Esophagus muscularis mucosa (tissue), 4 donors: Measurements from ENCODE around the gene IL17REL.

Experiments used
- EP300 ChIP-seq: sonication (generic); formaldehyde crosslinking; IDR thresholded peaks from one replicate; pipeline ENCODE4 v1.6.1; 2017; ENCODE audit warnings: antibody characterized with exemption
- POLR2A ChIP-seq: fragments of 450-650 bp; IDR thresholded peaks from one replicate; pipeline ENCODE4 v1.6.1; 2017; ENCODE audit warnings: antibody characterized with exemption, moderate library complexity, mild to moderate bottlenecking, low read depth
- POLR2AphosphoS5 ChIP-seq, 2 donors: sonication (generic); formaldehyde crosslinking; IDR thresholded peaks; one replicate each; pipeline ENCODE4 v1.6.1; 2017; ENCODE audit warnings: antibody characterized with exemption in 2 of 2
- TF ChIP-seq, protein P1 (sequence below), 3 experiments: fragments of 200-600 bp in 2 of 3; fragments of 450-650 bp in 1 of 3; sonication (generic) in 2 of 3; IDR thresholded peaks; one replicate each; pipeline ENCODE4 v1.5.1; 2017 to 2019; ENCODE audit warnings: antibody characterized with exemption in 3 of 3, mild to moderate bottlenecking in 2 of 3, moderate library complexity in 1 of 3

DNA sequence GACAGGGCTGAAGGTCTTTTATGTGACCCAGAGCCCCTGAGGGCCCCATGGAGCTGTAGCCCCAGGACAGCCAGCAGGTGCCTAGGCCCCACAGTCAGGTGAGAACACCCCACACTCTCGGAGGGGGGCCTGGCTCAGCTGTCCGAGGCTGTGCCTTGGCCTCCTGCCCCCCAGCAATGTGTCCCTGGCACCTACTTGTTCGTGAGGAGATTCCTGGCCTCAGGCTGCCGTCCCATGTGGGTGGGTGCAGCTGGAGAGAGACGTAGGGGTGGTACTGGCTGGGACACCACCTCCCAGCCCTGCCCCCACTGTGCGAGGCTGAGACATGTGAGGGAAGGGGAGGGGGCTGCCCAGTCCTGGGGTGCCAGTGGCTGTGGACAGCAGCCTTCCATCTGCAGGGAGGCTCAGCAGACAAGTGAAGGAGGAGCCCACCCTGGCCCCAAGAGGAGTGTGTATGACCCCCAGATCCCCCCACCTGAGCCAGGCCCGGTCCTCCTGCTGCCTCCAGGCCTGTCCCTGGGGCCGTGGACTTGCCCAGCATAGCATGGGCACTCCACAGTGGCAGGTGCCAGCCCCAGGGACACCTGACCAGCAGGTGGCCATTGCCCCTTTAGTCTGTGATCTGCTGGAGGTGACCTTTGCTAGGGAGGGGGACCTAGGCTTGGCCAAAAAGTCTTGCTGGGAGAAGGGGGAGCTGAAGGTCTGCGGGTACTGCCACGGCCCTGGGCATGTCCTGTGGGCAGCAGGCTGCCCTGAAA lies 17.0 kb downstream of the IL17REL start:
- TF ChIP-seq, protein P1, sequence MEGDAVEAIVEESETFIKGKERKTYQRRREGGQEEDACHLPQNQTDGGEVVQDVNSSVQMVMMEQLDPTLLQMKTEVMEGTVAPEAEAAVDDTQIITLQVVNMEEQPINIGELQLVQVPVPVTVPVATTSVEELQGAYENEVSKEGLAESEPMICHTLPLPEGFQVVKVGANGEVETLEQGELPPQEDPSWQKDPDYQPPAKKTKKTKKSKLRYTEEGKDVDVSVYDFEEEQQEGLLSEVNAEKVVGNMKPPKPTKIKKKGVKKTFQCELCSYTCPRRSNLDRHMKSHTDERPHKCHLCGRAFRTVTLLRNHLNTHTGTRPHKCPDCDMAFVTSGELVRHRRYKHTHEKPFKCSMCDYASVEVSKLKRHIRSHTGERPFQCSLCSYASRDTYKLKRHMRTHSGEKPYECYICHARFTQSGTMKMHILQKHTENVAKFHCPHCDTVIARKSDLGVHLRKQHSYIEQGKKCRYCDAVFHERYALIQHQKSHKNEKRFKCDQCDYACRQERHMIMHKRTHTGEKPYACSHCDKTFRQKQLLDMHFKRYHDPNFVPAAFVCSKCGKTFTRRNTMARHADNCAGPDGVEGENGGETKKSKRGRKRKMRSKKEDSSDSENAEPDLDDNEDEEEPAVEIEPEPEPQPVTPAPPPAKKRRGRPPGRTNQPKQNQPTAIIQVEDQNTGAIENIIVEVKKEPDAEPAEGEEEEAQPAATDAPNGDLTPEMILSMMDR (IDR thresholded peaks at IDR 0.05), result no peak
- TF ChIP-seq POLR2AphosphoS5 (IDR thresholded peaks at IDR 0.05) (no peak), POLR2A (no peak), EP300 (no peak)
